HG03342 (cell line): ENCODE measurements around the gene PXMP4.
"Not testable (repeated sequence)": the region's sequence is repeated elsewhere in the genome, so short reads cannot be mapped to it uniquely, and the experiment has no call there.

Experiments used
- ATAC-seq: cut with Tn5 transposase; IDR thresholded peaks from one replicate; pipeline ENCODE4 v1.9.1; 2021; ENCODE audit warnings: mild to moderate bottlenecking, moderate library complexity; ENCODE audit not compliant: unreplicated experiment

PXMP4 gene

DNA sequence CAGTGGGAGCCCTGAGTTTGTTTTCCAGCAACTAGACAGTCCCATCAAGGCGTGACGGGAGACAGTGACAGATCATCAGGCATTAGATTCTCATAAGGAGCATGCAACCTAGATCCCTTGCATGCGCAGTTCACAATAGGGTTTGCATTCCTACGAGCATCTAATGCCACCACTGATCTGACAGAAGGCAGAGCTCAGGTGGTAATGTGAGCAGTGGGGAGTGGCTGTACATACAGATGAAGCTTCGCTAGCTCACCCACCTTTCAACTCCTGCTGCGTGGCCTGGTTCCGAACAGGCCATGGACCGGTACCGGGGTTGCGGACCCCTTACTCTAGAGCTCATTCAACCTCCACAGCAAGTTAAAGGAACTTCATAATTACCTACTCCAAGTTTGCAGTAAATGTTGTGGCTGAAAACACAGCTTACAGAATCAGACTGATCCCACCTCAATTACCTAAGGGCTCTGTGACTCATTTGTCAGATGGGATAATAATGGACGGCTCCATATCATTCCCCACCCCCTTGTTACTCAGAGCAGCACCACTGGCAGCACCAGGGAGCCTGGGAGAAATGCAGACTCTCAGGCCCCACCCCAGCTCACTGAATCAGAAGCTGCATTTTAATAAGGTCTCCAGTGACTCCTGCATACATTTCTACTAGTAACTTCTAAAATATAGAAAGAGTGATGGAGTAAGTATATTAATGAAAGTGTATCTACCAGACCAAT lies 15.7 kb downstream of the PXMP4 start:
- ATAC-seq, result no peak

GRCh38 chr20:33703498-33704137 lies 16.5 kb downstream of the PXMP4 start:
- ATAC-seq, result no peak

GRCh38 chr20:33702861-33703260 lies 17.2 kb downstream of the PXMP4 start:
- ATAC-seq, result no peak

DNA sequence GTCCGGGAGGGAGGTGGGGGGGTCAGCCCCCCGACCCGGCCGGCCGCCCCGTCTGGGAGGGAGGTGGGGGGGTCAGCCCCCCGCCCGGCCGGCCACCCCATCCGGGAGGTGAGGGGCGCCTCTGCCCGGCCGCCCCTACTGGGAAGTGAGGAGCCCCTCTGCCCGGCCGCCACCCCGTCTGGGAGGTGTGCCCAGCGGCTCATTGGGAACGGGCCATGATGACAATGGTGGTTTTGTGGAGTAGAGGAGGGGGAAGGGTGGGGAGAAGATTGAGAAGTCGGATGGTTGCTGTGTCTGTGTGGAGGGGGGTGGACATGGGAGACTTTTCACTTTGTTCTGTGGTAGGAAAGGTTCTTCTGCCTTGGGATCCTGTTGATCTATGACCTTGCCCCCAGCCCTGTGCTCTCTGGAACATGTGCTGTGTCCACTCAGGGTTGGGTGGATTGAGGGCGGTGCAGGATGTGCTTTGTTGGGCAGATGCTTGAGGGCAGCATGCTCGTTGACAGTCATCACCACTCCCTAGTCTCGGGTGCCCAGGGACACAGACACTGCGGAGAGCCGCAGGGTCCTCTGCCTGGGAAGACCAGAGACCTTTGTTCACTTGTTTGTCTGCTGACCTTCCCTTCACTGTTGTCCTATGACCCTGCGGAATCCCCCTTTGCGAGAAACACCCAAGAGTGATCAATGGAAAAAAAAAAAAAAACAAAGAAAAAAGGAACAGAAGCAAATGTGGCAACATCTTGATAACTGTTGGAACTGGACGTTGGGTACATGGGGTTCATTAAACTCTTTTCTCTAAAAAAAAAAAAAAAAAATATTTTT lies 18.3 kb downstream of the PXMP4 start:
- ATAC-seq, result no peak

DNA sequence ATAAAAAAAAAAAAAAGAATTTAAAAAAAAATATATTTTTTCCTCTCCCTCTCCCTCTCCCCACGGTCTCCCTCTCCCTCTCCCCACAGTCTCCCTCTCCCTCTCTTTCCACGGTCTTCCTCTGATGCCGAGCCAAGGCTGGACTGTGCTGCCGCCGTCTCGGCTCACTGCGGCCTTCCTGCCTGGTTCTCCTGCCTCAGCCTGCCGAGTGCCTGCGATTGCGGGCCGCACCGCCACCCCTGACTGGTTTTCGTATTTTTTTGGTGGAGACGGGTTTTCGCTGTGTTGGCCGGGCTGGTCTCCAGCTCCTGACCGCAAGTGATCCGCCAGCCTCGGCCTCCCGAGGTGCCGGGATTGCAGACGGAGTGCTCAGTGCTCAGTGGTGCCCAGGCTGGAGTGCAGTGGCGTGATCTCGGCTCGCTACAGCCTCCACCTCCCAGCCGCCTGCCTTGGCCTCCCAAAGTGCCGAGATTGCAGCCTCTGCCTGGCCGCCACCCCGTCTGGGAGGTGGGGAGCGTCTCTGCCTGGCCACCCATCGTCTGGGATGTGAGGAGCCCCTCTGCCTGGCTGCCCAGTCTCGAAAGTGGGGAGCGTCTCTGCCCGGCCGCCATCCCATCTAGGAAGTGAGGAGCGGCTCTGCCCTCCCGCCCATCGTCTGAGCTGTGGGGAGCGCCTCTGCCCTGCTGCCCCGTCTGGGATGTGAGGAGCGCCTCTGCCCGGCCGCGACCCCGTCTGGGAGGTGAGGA lies 19.2 kb downstream of the PXMP4 start:
- not testable (repeated sequence) for ATAC-seq

GRCh38 chr20:33698966-33699365 lies 21.1 kb downstream of the PXMP4 start:
- not testable (repeated sequence) for ATAC-seq

GRCh38 chr20:33697129-33697528 lies 23.0 kb downstream of the PXMP4 start:
- ATAC-seq, result no peak

DNA sequence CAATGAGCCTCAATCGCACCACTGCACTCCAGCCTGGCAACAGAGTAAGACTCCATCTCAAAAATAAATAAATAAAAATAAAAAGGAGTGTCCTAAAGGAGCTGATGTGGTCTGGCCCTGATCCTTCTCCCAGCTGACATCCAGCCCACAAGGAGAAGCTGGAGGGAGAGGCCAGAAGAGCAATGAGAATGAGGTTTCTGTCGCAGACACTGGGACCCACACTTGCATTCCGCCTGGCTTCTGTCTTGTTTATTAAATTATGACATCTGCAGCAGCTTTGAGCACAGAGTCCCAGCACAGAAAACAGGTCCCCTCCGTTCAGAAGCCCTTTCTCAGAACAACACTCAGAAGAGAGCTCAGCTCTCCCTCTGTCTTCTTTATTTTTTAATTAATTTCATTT lies 23.7 kb downstream of the PXMP4 start:
- ATAC-seq, result no peak

GRCh38 chr20:33694639-33695012 lies 25.5 kb downstream of the PXMP4 start:
- no peak for ATAC-seq

GRCh38 chr20:33693741-33694638 lies 26.1 kb downstream of the PXMP4 start:
- no peak for ATAC-seq

DNA sequence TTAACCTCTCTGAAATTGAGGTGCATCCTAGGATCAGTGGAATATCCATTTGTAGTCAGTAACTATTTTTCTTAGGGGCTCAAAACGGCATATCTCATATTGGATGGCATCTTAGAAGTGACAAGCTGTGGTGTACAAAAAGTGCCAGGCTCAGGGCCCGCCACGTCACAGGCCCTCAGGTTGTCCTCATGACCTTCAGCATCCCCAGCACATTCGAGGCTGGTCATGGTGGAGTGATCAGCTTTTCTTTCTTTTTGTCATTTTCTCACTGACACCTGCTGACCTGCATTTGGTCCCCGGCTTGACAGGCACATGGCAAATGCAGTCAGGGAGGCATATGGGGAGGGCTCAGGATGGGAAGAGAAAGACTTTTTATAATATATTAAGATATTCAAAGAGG lies 26.8 kb downstream of the PXMP4 start:
- ATAC-seq, result no peak

DNA sequence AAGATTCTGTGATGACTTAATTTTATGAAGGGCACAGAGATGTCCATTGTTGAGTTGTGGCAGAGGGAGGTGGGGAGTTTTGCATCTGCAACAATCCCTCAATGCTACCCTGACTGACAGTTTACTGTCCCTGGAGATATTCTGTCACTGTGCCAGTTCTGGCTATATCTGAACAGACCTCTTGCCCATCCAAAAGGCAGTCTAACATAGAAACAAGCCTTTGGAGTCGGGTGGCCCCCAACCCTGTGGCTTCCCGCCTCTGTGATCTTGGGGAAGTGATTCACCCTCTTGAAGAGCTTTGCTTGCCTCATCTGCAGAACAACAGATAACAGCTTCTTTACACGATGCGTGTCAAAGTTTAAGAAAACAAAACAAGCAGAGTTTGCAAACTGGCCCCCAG lies 30.1 kb downstream of the PXMP4 start:
- no peak for ATAC-seq

DNA sequence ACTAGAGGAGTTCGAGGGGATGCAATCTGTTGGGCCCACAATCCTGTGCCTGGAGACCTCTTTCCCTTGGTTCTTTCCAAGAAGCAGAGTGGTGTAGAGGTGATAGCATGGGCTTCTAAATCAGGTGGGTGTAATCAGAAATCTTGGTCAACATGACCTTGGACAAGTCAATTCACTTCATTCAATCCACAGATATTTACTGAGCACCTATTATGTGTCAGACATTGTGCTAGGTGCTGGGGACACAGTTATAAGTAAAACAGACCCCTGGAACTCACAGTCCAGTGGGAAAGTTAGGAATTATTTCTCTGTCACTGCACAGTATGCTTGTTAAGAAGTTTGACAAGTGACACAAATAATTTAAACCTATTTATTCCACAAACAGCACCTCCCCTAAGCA lies 30.6 kb downstream of the PXMP4 start:
- no peak for ATAC-seq

DNA sequence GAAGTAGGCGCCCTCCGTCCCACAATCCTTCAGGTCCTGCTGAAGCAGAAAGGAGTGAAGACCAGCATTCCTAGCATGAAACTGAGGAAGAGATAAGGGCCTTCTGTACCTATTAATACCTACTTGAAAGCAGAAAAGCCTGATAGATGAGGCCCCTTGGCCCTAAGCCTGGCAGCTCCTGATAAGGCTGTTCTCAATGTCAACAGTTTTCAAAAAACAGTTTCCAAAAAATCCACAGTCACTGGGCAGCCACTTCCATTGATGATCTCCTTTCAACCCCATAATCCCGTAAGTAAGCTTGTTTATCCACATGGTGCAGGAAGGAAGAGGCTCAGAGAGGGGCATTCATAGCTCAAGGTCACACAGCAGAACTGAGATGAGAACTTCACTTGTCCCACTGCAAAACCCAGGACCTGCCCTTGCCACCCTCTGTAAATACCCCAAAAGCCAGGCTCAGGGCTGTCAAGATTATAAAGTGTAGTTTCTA lies 31.1 kb downstream of the PXMP4 start:
- no peak for ATAC-seq

DNA sequence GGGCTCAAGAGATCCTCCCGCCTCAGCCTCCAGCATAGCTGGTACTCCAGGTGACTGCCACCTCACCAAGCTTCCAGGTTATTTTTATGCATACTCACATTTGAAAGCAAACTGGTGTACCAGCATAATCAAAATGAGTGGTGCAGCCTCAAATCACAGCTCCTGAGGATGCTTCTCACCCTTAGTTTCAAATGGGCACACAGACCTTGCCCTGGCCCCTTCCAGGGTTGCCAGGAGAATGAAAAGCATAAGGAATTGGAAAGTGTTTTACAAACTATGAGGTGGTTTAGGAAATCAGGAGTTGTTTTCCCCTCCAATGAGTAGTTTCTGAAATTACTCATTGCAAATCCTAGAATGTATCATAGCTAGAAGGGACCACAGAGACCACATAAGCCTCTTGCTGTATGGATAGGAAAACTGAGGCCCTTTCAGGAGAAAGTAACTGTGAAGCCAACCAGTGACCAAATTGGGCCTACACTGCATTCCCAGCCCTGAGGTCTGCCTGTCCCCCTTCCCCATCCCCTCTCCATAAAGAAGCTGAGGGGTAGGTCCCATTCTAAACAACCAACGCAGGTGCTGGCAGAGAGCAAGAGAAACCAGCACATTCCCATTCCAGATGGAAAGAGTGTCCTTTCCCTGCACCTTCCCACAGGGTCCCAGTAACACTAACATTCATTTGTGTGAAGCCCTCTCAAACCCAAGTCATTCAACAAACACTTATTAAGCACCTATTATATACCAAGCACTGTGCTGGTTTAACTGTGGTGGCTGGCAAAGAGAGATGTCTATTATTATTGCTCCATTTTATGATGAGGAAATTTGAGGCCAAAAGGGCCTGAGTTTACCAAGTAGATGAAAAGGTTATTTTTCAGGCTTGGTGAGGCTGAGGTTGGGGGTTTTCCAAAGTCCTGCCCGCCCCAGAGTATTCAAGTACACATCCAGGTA lies 31.8 kb downstream of the PXMP4 start:
- ATAC-seq, result no peak

DNA sequence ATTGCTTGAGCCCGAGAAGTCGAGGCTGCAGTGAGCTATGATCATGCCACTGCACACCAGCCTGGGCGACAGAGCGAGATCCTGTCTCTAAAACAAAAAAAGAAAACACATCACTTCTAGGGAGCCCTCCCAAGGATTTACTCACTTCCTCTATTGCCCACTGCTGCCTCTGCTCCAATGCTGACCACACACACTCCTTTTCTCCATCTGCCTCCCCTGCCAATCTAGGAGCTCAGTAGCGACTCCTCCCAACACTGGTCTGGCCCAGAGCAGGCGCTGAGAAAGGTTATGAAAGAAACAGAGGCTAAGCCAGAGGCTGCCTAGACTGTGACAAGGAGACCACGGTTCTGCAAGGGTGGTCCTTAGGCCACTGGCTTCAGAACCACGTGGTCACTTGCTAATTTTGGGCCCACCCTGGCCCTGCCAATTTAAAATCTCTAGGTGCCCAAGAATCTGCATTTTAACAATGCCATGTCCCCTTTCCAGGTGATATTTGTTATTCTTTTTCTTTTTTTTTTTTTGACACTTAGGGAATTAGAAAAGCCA lies 32.7 kb downstream of the PXMP4 start:
- ATAC-seq, result no peak

DNA sequence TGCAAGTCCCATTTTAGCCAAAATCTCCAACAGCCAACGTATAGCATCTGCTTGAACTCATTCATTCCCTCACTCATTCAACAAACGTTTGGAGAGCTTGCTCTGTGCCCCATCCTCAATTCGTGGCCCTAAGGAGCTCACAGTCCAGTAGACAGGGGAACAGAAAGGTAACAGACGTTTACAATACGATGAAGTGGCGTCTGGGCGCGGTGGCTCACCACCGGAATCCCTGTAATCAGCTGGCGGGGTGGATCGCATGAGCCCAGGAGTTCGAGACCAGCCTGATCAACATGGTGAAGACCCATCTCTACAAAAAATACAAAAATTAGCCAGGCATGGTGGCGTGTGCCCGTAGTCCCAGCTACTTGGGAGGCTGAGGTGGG lies 33.1 kb downstream of the PXMP4 start:
- no peak for ATAC-seq

DNA sequence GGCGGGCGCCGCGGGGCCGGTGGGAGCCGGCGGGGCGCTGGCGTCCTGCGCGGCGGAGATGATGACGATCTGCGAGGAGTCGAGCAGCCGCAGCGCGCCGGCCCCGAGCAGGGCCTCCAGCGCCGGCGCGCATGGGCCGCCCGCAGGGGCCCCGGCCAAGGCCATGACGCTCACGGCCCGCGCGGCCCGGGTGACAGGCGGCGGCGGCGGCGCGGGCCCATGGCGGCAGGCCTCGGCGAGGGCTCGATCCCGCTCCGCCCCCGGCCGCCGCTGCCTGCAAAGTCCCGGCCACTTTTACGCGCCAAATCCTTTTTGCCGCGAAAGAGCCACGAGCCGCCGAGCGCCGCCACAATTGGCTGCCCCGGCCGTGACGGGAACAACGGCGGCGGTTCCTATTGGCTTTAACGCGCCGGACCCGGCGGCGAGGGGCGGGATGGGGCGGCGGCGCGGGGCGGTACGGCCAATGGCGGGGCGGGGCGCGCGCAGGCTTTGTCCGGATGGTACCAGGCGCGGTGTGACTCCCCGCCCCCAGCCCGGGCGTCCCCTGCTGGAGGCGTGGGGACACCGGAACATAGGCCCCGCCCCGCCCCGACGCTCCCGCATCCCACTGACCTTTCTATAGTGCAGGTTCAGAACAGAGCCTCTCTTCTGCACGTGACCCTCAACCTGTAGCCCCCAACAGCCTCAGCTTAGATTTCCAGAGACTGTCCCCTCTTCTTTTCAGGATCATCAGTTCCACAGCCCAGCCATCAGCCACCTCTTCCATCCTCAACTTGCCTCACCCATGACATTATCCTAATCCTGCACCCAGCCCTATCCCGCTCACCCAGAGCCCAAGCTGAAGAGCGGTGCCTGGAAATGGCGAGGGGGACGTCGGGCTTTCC lies 33.8 kb downstream of the PXMP4 start, which contains the start of gene E2F1:
TSS of gene E2F1 (minus strand) at position 286 of the 884 bp plus-strand sequence. CDS start at position 165, 121 bp downstream.
- ATAC-seq, result peak; percentile 76
